Retinal pigment epithelial cell (primary cell): ENCODE data around the gene ASPA.

ENCODE experiments used
- DNase-seq: peaks from one replicate; pipeline ENCODE4 v3.0.0-alpha.2; 2010; ENCODE audit warnings: low read depth
- H3K4me3 ChIP-seq: 2 replicates; pipeline ENCODE4 v1.5.1; 2011; ENCODE audit warnings: mild to moderate bottlenecking, low read length, control low read depth, moderate library complexity
- CTCF ChIP-seq: conservative IDR thresholded peaks from 2 replicates; pipeline ENCODE4 v1.5.1; 2011; ENCODE audit warnings: low read depth, low read length, control low read depth, inconsistent platforms

ASPA gene

GRCh38 chr17:3469529-3469928 is 6.3 kb upstream of the ASPA start:
- TF ChIP-seq CTCF = no peak
- no peak for DNase-seq
- no peak overlapping the region for H3K4me3 ChIP-seq

- DNase-seq = no peak
- no peak for TF ChIP-seq CTCF
- no peak within 1 kb of the TSS for H3K4me3 ChIP-seq
These were observed 4.2 kb upstream of the ASPA start, which contains the start of gene SPATA22 for GRCh38 chr17:3471599-3471998. Gene SPATA22 (minus strand): TSS chr17:3471819. CDS start chr17:3469325, 2,494 bp downstream.

DNA sequence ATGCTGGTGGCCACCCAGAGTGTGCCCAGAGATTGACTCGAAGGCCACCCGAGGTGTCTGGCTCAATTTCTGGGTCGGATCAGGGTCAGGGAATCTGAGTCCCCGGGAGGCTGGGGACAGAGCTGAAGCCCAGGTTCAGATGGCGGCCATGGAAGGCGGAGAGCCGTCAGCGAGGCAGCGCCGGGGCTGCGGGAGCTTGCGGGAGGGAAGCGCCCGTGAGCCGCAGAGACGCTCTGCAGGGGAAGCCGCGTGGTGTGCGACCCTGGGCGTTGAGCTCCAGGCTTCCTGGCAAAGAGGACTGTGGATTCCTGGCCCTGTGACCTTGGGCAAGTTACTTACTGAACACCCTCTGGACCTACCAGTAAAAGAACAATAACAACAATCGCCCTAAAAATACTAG is 3.7 kb upstream of the ASPA start:
- TF ChIP-seq CTCF = no peak
- no peak for DNase-seq
- no peak overlapping the region for H3K4me3 ChIP-seq

- TF ChIP-seq CTCF = no peak
- H3K4me3 ChIP-seq = no peak overlapping the region
- DNase-seq = no peak
These were observed 1.6 kb upstream of the ASPA start for GRCh38 chr17:3474212-3474611.

GRCh38 chr17:3475251-3475685 is 529 bp upstream of the ASPA start:
- no peak for DNase-seq
- H3K4me3 ChIP-seq = no peak overlapping the region
- TF ChIP-seq CTCF = no peak

DNA sequence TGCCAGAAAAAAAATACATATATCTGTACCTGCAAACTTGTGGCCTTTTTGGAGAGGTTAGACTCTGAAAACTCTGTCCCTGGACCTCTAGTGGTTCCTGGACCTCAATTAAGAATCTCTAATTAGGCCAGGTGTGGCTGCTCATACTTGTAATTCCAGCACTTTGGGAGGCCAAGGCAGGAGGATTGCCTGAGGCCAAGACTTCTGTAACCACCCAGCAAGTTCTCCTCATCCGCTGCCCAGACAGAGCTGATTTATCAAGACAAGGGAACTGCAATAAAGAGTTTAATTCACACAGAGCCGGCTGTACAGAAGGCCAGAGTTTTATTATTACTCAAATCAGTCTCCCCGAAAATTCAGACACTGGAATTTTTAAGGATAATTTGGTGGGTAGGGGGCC is 4.2 kb downstream of the ASPA start:
- no peak for DNase-seq
- TF ChIP-seq CTCF = no peak
- H3K4me3 ChIP-seq = no peak overlapping the region

DNA sequence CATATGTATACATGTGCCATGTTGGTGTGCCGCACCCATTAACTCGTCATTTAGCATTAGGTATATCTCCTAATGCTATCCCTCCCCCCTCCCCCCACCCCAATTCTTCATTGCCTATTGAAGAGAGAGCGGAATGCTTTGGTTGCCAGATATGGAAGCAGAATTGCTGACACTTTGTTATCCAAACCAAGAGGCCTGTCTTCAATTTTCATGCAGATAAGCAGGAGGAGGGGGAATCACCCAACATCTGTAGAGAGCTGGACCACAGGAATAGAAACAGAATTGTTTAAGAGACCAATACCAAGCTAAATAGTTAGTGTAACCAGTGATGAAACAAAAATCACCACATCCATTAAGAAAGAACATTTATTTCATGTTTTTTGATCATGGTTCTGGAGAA is 7.1 kb downstream of the ASPA start:
- no peak for DNase-seq
- no peak for TF ChIP-seq CTCF
- no peak overlapping the region for H3K4me3 ChIP-seq
